Measurements from ENCODE around the gene EXOC6B. TPM values are rescaled to one million over a fixed set of nuclear protein-coding genes. Genes with fewer than 3 reads are reported as not detected.
"Not testable (repeated sequence)": the region's sequence is repeated elsewhere in the genome, so short reads cannot be mapped to it uniquely, and the experiment has no call there.

The EXOC6B gene
- total and polyA plus RNA-seq, 12 donors = 16.3 to 243 (median 144) TPM

- no peak for TF ChIP-seq CTCF (IDR thresholded peaks at IDR 0.05)
- peaks cover 0 to 41% (median 29%) of the 10 kb centered on the region in 9 donors for H3K4me1 ChIP-seq
- no peaks in the 10 kb centered on the region for H3K9me3 ChIP-seq
- peak overlapping the region in 5 of 10 donors; percentile 40 to 67 (median 51) for H3K27ac ChIP-seq
- ATAC-seq (peak in 7 of 8 donors; percentile 23 to 72 (median 60)), DNase-seq (no peak)
- peaks cover 0 to 11% (median 0%) of the 10 kb centered on the region in 9 donors for H3K36me3 ChIP-seq
- no peak overlapping the region for H3K4me3 ChIP-seq
- intact Hi-C loops (cut with DNase I) = no loop called here
- WGBS, 2 donors = 27 to 30% methylated on average over 4 of the region's 4 CpGs
- no peaks in the 10 kb centered on the region for H3K27me3 ChIP-seq
These were observed 263.2 kb downstream of the EXOC6B start for GRCh38 chr2:72562451-72563153.

- ATAC-seq (peak in 5 of 8 donors; percentile 72 to 85 (median 81)), DNase-seq (no peak)
- Histone ChIP-seq H3K4me3 (no peak overlapping the region), H3K4me1 (peaks cover 0 to 41% (median 29%) of the 10 kb centered on the region in 9 donors), H3K36me3 (peaks cover 0 to 15% (median 0%) of the 10 kb centered on the region in 9 donors), H3K27me3 (no peaks in the 10 kb centered on the region), H3K27ac (peak overlapping the region in 7 of 10 donors; percentile 10 to 67 (median 45)), H3K9me3 (no peaks in the 10 kb centered on the region)
- WGBS, 2 donors = 26 to 35% methylated on average over 4 of the region's 4 CpGs
- TF ChIP-seq CTCF (IDR thresholded peaks at IDR 0.05) = no peak
- intact Hi-C loops (cut with DNase I) = no loop called here
These were observed 264.1 kb downstream of the EXOC6B start for GRCh38 chr2:72561621-72562318.

GRCh38 chr2:72555943-72556342 lies 269.9 kb downstream of the EXOC6B start:
- Histone ChIP-seq H3K4me3 (no peak overlapping the region), H3K4me1 (peaks cover 0 to 14% (median 6%) of the 10 kb centered on the region in 9 donors), H3K9me3 (peaks cover 0 to 15% (median 0%) of the 10 kb centered on the region in 11 donors), H3K36me3 (peaks cover 0 to 40% (median 4%) of the 10 kb centered on the region in 9 donors), H3K27me3 (no peaks in the 10 kb centered on the region), H3K27ac (no peak overlapping the region)
- intact Hi-C loops (cut with DNase I) = no loop called here
- ATAC-seq = no peak
- WGBS, 2 donors = 100% methylated on average over 1 of the region's 1 CpG
- TF ChIP-seq CTCF (IDR thresholded peaks at IDR 0.05) = no peak
- no peak for DNase-seq

- ATAC-seq; H3K27ac ChIP-seq; H3K27me3 ChIP-seq; H3K4me1 ChIP-seq; intact Hi-C loops (cut with DNase I); H3K4me3 ChIP-seq; DNase-seq: not testable (repeated sequence)
- 97 to 100% methylated on average over 1 of the region's 1 CpG for whole genome bisulfite sequencing, 2 donors
- peaks cover 0 to 15% (median 0%) of the 10 kb centered on the region in 11 donors for H3K9me3 ChIP-seq
- H3K36me3 ChIP-seq = peaks cover 0 to 40% (median 4%) of the 10 kb centered on the region in 9 donors
These were observed 270.5 kb downstream of the EXOC6B start for GRCh38 chr2:72555363-72555762.

GRCh38 chr2:72554910-72555309 lies 270.9 kb downstream of the EXOC6B start:
- ATAC-seq; H3K27me3 ChIP-seq; H3K4me3 ChIP-seq; H3K4me1 ChIP-seq; H3K27ac ChIP-seq; DNase-seq; intact Hi-C loops (cut with DNase I): not testable (repeated sequence)
- Histone ChIP-seq H3K9me3 (peaks cover 0 to 15% (median 0%) of the 10 kb centered on the region in 11 donors), H3K36me3 (peaks cover 0 to 40% (median 4%) of the 10 kb centered on the region in 9 donors)
- 100% methylated on average over 1 of the region's 1 CpG for WGBS, 2 donors

Data from heart right ventricle (tissue), 16 donors.